Loucy (cell line): ENCODE data around the gene PIKFYVE.

Experiments used
- H2AFZ ChIP-seq: fragments of 200-600 bp; sonication (generic); 2 replicates; pipeline ENCODE4 v1.6.0; 2016; ENCODE audit warnings: antibody characterized with exemption, mild to moderate bottlenecking, low read length, moderate library complexity
- H3F3A ChIP-seq: fragments of 200-600 bp; 2 replicates; pipeline ENCODE4 v1.6.0; 2016; ENCODE audit warnings: antibody characterized with exemption, low read depth, mild to moderate bottlenecking
- H3K27me3 ChIP-seq: fragments of 200-600 bp; sonication (generic); 2 replicates; pipeline ENCODE4 v1.6.1; 2014; ENCODE audit warnings: low read length, mild to moderate bottlenecking; ENCODE audit not compliant: insufficient read depth, poor library complexity, severe bottlenecking
- H3K36me3 ChIP-seq: fragments of 200-600 bp; sonication (generic); 2 replicates; pipeline ENCODE4 v1.6.1; 2016; ENCODE audit warnings: low read length; ENCODE audit not compliant: insufficient read depth
- H3K4me1 ChIP-seq: fragments of 200-600 bp; sonication (generic); 2 replicates; pipeline ENCODE4 v1.5.1; 2014; ENCODE audit warnings: low read length, mild to moderate bottlenecking; ENCODE audit not compliant: insufficient read depth, poor library complexity, severe bottlenecking
- H3K4me2 ChIP-seq: fragments of 200-600 bp; sonication (generic); 2 replicates; pipeline ENCODE4 v1.6.0; 2014; ENCODE audit warnings: antibody characterized with exemption, low read length, low read depth, mild to moderate bottlenecking; ENCODE audit not compliant: poor library complexity, severe bottlenecking
- H3K4me3 ChIP-seq: fragments of 200-600 bp; sonication (generic); 2 replicates; pipeline ENCODE4 v1.5.1; 2014; ENCODE audit warnings: low read length, mild to moderate bottlenecking, mixed read lengths; ENCODE audit not compliant: poor library complexity, severe bottlenecking
- H3K79me2 ChIP-seq: fragments of 200-600 bp; sonication (generic); 2 replicates; pipeline ENCODE4 v1.6.1; 2014; ENCODE audit warnings: low read length; ENCODE audit not compliant: insufficient read depth
- H3K9ac ChIP-seq: fragments of 200-600 bp; sonication (generic); 2 replicates; pipeline ENCODE4 v1.6.0; 2014; ENCODE audit warnings: mild to moderate bottlenecking, low read depth, low read length, moderate library complexity; ENCODE audit not compliant: poor library complexity, severe bottlenecking
- H3K9me2 ChIP-seq: fragments of 200-600 bp; sonication (generic); replicated peaks from 2 replicates; pipeline ENCODE4 v1.6.1; 2016; ENCODE audit warnings: low read depth, low read length, mixed read lengths
- H3K9me3 ChIP-seq: fragments of 200-600 bp; sonication (generic); 2 replicates; pipeline ENCODE4 v1.6.1; 2014; ENCODE audit warnings: mild to moderate bottlenecking, antibody characterized with exemption, low read length, low read depth; ENCODE audit not compliant: insufficient read depth
- H4K20me1 ChIP-seq: fragments of 200-600 bp; sonication (generic); 2 replicates; pipeline ENCODE4 v1.6.0; 2014; ENCODE audit warnings: antibody characterized with exemption, low read length, mild to moderate bottlenecking; ENCODE audit not compliant: insufficient read depth, poor library complexity, severe bottlenecking
- CTCF ChIP-seq: fragments of 200-600 bp; sonication (generic); conservative IDR thresholded peaks from 2 replicates; pipeline ENCODE4 v1.5.1; 2014; ENCODE audit warnings: mild to moderate bottlenecking, antibody characterized with exemption, low read length
- EZH2phosphoT487 ChIP-seq: fragments of 200-600 bp; IDR thresholded peaks from 2 replicates; pipeline ENCODE4 v1.6.1; 2018; ENCODE audit warnings: antibody characterized with exemption, mild to moderate bottlenecking, moderate library complexity, borderline replicate concordance

Gene PIKFYVE

GRCh38 chr2:208406474-208407451 is 140.7 kb downstream of the PIKFYVE start, which contains the start of gene PTH2R:
Gene PTH2R, plus strand, starts transcription at chr2:208406792. Its CDS starts 252 bp downstream, at chr2:208407044.
- H3K4me3 ChIP-seq: no peak within 1 kb of the TSS
- H2AFZ ChIP-seq: no peak within 1 kb of the TSS
- H3K27me3 ChIP-seq: no peaks in the 10 kb centered on the region
- no peaks in the 10 kb centered on the region for H3K9me2 ChIP-seq
- H3K9me3 ChIP-seq: no peaks in the 10 kb centered on the region
- H4K20me1 ChIP-seq: no peaks in the 10 kb centered on the region
- no peaks in the 10 kb centered on the region for H3K79me2 ChIP-seq
- no peak within 1 kb of the TSS for H3K9ac ChIP-seq
- H3K4me1 ChIP-seq: no peaks in the 10 kb centered on the region
- no peaks in the 10 kb centered on the region for H3F3A ChIP-seq
- no peak within 1 kb of the TSS for H3K4me2 ChIP-seq
- H3K36me3 ChIP-seq: no peaks in the 10 kb centered on the region
- TF ChIP-seq CTCF (no peak), EZH2phosphoT487 (no peak)

GRCh38 chr2:208407667-208408066 is 141.6 kb downstream of the PIKFYVE start:
- H3K9me2 ChIP-seq: no peaks in the 10 kb centered on the region
- no peaks in the 10 kb centered on the region for H3K36me3 ChIP-seq
- no peaks in the 10 kb centered on the region for H3K79me2 ChIP-seq
- H4K20me1 ChIP-seq: no peaks in the 10 kb centered on the region
- H3K4me1 ChIP-seq: no peaks in the 10 kb centered on the region
- H3K4me2 ChIP-seq: no peak overlapping the region
- H2AFZ ChIP-seq: no peak overlapping the region
- H3K9ac ChIP-seq: no peak overlapping the region
- H3K27me3 ChIP-seq: no peaks in the 10 kb centered on the region
- TF ChIP-seq CTCF: no peak
- TF ChIP-seq EZH2phosphoT487: no peak
- no peaks in the 10 kb centered on the region for H3F3A ChIP-seq
- H3K4me3 ChIP-seq: no peak overlapping the region
- H3K9me3 ChIP-seq: no peaks in the 10 kb centered on the region
